HG03108 (cell line): ENCODE data around the gene SENP5.
A peak's percentile ranks its signal among the peaks of the same experiment; 100 is the strongest.
"Not testable (repeated sequence)": the region's sequence is repeated elsewhere in the genome, so short reads cannot be mapped to it uniquely, and the experiment has no call there.

Experiments used
- ATAC-seq: cut with Tn5 transposase; IDR thresholded peaks from one replicate; pipeline ENCODE4 v1.9.1; 2021; ENCODE audit warnings: moderate library complexity; ENCODE audit not compliant: unreplicated experiment

The SENP5 gene

GRCh38 chr3:196867507-196868296 lies at the start of gene SENP5:
Gene SENP5, plus strand, starts transcription at chr3:196867920. Its CDS starts 17,262 bp downstream, at chr3:196885182.
- peak; percentile 91 for ATAC-seq

GRCh38 chr3:196821806-196822355 lies 45.8 kb upstream of the SENP5 start:
- no peak for ATAC-seq

- not testable (repeated sequence) for ATAC-seq
Measured at GRCh38 chr3:196829651-196830050, 38.1 kb upstream of the SENP5 start.

- no peak for ATAC-seq
Measured at GRCh38 chr3:196835086-196835485, 32.6 kb upstream of the SENP5 start.

- not testable (repeated sequence) for ATAC-seq
Measured at GRCh38 chr3:196836626-196837025, 31.1 kb upstream of the SENP5 start.

GRCh38 chr3:196837819-196838420 lies 29.8 kb upstream of the SENP5 start:
- no peak for ATAC-seq

- ATAC-seq: not testable (repeated sequence)
Measured at GRCh38 chr3:196839351-196839750, 28.4 kb upstream of the SENP5 start.

- no peak for ATAC-seq
Measured at GRCh38 chr3:196842567-196843434, 24.9 kb upstream of the SENP5 start.

GRCh38 chr3:196843435-196844110 lies 24.1 kb upstream of the SENP5 start:
- no peak for ATAC-seq

GRCh38 chr3:196844235-196845219 lies 23.2 kb upstream of the SENP5 start:
- ATAC-seq: not testable (repeated sequence)

- not testable (repeated sequence) for ATAC-seq
Measured at GRCh38 chr3:196848375-196848774, 19.3 kb upstream of the SENP5 start.

- no peak for ATAC-seq
Measured at GRCh38 chr3:196849180-196849741, 18.5 kb upstream of the SENP5 start.

GRCh38 chr3:196863000-196863399 lies 4.7 kb upstream of the SENP5 start:
- ATAC-seq: not testable (repeated sequence)

GRCh38 chr3:196867155-196867506 lies 589 bp upstream of the SENP5 start:
- no peak for ATAC-seq

- peak; percentile 13 for ATAC-seq
Measured at GRCh38 chr3:196868297-196868661, 559 bp downstream of the SENP5 start.

GRCh38 chr3:196872316-196872715 lies 4.6 kb downstream of the SENP5 start:
- ATAC-seq: no peak

- not testable (repeated sequence) for ATAC-seq
Measured at GRCh38 chr3:196874511-196875094, 6.9 kb downstream of the SENP5 start.

- ATAC-seq: no peak
Measured at GRCh38 chr3:196875258-196875657, 7.5 kb downstream of the SENP5 start.

GRCh38 chr3:196883361-196883760 lies 15.6 kb downstream of the SENP5 start:
- ATAC-seq: no peak
